ENCODE measurements around the gene MTHFD1L. TPM values are rescaled to one million over a fixed set of nuclear protein-coding genes. Genes with fewer than 3 reads are reported as not detected.

The MTHFD1L gene
- total and polyA plus RNA-seq, 2 of the 8 experiments (the other 6 are each of a cell fraction or from before 2014, with no cell fraction given), result 29.2 to 105 TPM

DNA sequence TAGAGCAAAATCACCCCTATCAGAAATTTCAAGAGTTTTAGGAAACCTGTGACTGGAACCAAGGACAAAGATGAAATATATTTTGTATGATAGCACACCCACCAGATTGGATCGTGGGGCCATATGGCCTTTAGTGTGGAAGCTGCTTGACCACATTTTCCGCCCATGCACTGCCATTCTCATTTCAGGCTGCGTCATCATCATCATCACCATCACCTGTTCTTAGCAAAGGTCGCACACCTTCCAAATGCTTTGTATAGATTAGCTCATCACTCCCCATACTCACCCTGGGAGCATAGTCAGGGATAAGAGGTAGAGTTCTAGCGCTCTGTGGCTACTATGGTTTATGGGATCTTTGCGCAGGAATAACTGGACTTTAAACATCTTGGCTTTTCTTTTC, 185.7 kb downstream of the MTHFD1L start:
- H2BK12ac ChIP-seq (ENCODE audit: low read depth, low read length), result no peak overlapping the region
- no peak overlapping the region for H3K4me2 ChIP-seq (ENCODE audit: insufficient read depth in 1 of 2, low read depth in 2 of 2, low read length in 2 of 2)
- H3K79me2 ChIP-seq (ENCODE audit: control insufficient read depth in 1 of 2, insufficient read depth in 2 of 2, low read length in 2 of 2), result no peaks in the 10 kb centered on the region
- H3K23me2 ChIP-seq (ENCODE audit: low read depth, low read length), result no peaks in the 10 kb centered on the region
- ChIA-PET POLR2A (ENCODE audit: partially characterized antibody) (interaction anchor here (0.6 kb wide), 1 partner anchor 64 kb away, joined by 3 read pairs; no protein-coding TSS in a partner anchor), CTCF (ENCODE audit: partially characterized antibody) (interaction anchor here (0.9 kb wide), 1 partner anchor 37 kb away, joined by 6 read pairs; no protein-coding TSS in a partner anchor)
- no peaks in the 10 kb centered on the region for H3K79me1 ChIP-seq (ENCODE audit: low read depth, low read length)
- no peak overlapping the region for H4K8ac ChIP-seq (ENCODE audit: extremely low read depth, insufficient read depth, low read length)
- no peak overlapping the region for H3K9ac ChIP-seq (replicated peaks in 1 of 4; ENCODE audit: extremely low read depth in 1 of 4, low read depth in 3 of 4, low read length in 3 of 4)
- no peak overlapping the region for H4K91ac ChIP-seq (replicated peaks; ENCODE audit: insufficient read length, low read length)
- H3K27me3 ChIP-seq (replicated peaks in 1 of 4; ENCODE audit: control insufficient read depth in 3 of 4, extremely low read depth in 1 of 4, insufficient read depth in 3 of 4, low read length in 3 of 4), result no peaks in the 10 kb centered on the region
- no peak overlapping the region for H4K5ac ChIP-seq (ENCODE audit: insufficient read length, low read depth, low read length)
- no peaks in the 10 kb centered on the region for H3K4me1 ChIP-seq (replicated peaks in 1 of 4; ENCODE audit: control insufficient read depth in 3 of 4, insufficient read depth in 4 of 4, low read length in 3 of 4)
- no peak for TF ChIP-seq BACH1 (IDR thresholded peaks at IDR 0.05; ENCODE audit: low read length)
- TF ChIP-seq RFX5 (IDR thresholded peaks at IDR 0.05; ENCODE audit: borderline replicate concordance, low read depth, low read length), result no peak
- H2BK20ac ChIP-seq (ENCODE audit: low read length), result no peak overlapping the region
- no peak overlapping the region for H2BK5ac ChIP-seq (ENCODE audit: low read depth, low read length)
- no peaks in the 10 kb centered on the region; a peak in 1 of 8 replicates for H3K36me3 ChIP-seq (ENCODE audit: control insufficient read depth in 2 of 4, insufficient read depth in 4 of 4, low read length in 3 of 4)
- no peak overlapping the region for H2AK5ac ChIP-seq (ENCODE audit: low read depth, low read length)
- H2AFZ ChIP-seq (ENCODE audit: low read length), result no peak overlapping the region
- no peak overlapping the region for H2BK15ac ChIP-seq (ENCODE audit: low read length)
- no peak for DNase-seq (ENCODE audit: low read depth in 1 of 2, low spot score in 2 of 2)
- no peaks in the 10 kb centered on the region for H3K9me3 ChIP-seq (ENCODE audit: insufficient read depth in 2 of 2, low read depth in 1 of 2, low read length in 1 of 2)
- H3K18ac ChIP-seq (ENCODE audit: extremely low read depth, low read length), result no peak overlapping the region
- H3K4ac ChIP-seq (replicated peaks; ENCODE audit: insufficient read length, low read depth, low read length), result no peak overlapping the region
- no peak overlapping the region for H2BK120ac ChIP-seq (replicated peaks; ENCODE audit: low read depth, low read length)
- no peak overlapping the region for H3K4me3 ChIP-seq (ENCODE audit: extremely low read depth in 1 of 4, insufficient read depth in 2 of 4, low read depth in 3 of 4, low read length in 4 of 4)
- peaks cover 0 to 2% of the 10 kb centered on the region in 2 experiments for H4K20me1 ChIP-seq (replicated peaks in 1 of 2; ENCODE audit: control insufficient read depth in 1 of 2, insufficient read depth in 2 of 2, low read length in 2 of 2)
- no peak overlapping the region for H3K14ac ChIP-seq (ENCODE audit: insufficient read length)
- H3K56ac ChIP-seq (replicated peaks; ENCODE audit: insufficient read length, low read depth, low read length), result no peak overlapping the region
- WGBS, 2 experiments (ENCODE audit: extremely low coverage in 1 of 2, insufficient coverage in 1 of 2, insufficient read length in 1 of 2, insufficient replicate concordance in 2 of 2, low coverage in 1 of 2, low lambda C conversion rate in 2 of 2, missing lambda C conversion rate in 1 of 2), result 92% methylated on average over 6 of the region's 6 CpGs; no CpG with 5 or more reads in 1 of the 2 experiments
- FAIRE-seq, result no peak
- no peak overlapping the region for H3K27ac ChIP-seq (ENCODE audit: low read depth, low read length)
- H3K23ac ChIP-seq (ENCODE audit: insufficient read length), result no peak overlapping the region

Measured in H1 (cell line).